ENCODE measurements around the gene SCN8A.

Gene SCN8A

GRCh38 chr12:51846271-51846691 is 255.2 kb downstream of the SCN8A start:
- no peaks in the 10 kb centered on the region for H3K36me3 ChIP-seq (ENCODE audit: insufficient read depth, low read length)
- peaks cover 30% of the 10 kb centered on the region for H3K4me1 ChIP-seq (ENCODE audit: insufficient read depth, low read length)
- H3K9me3 ChIP-seq (ENCODE audit: control insufficient read depth, insufficient read depth, low read length): no peaks in the 10 kb centered on the region
- H3K9ac ChIP-seq (ENCODE audit: low read depth, low read length): peak overlapping the region; percentile 66; the same call in 1 of the 2 replicates

GRCh38 chr12:51846911-51847642 is 256.0 kb downstream of the SCN8A start:
- peaks cover 23% of the 10 kb centered on the region for H3K4me1 ChIP-seq (ENCODE audit: insufficient read depth, low read length)
- peak overlapping the region; percentile 66; the same call in 1 of the 2 replicates for H3K9ac ChIP-seq (ENCODE audit: low read depth, low read length)
- no peaks in the 10 kb centered on the region for H3K36me3 ChIP-seq (ENCODE audit: insufficient read depth, low read length)
- H3K9me3 ChIP-seq (ENCODE audit: control insufficient read depth, insufficient read depth, low read length): no peaks in the 10 kb centered on the region

DNA sequence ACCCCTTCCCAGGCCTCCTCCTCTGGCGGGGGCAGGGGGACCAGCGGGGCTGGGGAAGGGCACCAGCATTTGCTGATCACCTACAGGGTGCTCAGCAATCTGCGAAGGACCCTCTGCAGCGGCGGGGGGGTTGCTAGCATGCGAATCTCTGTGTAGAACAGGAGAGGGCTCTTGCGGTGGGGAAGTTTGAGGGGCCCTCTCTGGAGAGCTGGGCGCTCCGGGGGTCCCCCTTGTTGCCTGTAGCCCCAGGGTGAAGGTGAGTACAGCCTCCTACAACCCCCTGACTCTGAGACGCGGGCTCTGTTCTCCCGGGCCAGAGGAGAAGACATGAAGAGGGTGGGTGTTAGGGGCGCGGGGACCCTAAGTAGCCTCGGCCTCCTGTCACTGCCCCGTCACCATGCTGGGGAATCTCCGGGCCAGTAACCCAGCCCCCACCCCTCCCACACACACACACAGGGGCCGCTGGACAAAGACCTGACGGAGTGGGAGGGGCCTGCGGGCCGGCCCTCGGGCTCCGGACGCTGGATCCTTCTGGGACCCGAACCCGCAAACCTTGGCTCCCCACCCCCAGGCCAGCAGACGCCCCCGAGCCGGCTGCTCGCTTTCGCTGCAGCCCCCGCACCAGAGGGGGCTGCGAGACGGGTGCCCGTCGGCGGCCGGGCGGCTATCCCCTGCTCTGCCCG is 256.8 kb downstream of the SCN8A start:
- no peaks in the 10 kb centered on the region for H3K9me3 ChIP-seq (ENCODE audit: control insufficient read depth, insufficient read depth, low read length)
- H3K9ac ChIP-seq (ENCODE audit: low read depth, low read length): peak overlapping the region; percentile 66; the same call in 1 of the 2 replicates
- no peaks in the 10 kb centered on the region for H3K36me3 ChIP-seq (ENCODE audit: insufficient read depth, low read length)
- peaks cover 21% of the 10 kb centered on the region for H3K4me1 ChIP-seq (ENCODE audit: insufficient read depth, low read length)

DNA sequence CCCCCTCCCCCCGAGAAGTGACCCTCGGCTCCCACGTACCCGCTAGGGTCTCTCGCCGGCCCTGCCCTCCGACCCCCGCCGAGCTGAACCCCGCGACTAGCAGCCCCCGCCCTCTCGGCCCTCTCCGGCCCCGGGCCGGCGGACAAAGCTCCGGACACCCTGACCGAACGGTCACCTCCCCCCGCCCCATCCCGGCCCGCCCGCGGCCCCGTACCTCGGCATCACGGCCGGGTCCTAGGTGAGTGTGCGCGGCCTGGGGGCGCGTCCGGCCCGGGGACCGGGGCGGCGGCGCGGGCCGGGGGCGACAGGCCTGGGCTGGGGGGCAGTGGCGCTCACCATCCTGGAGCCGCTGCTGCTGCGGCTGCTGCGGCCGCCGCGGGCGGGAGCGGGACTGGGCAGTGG is 257.3 kb downstream of the SCN8A start, which contains the start of gene FIGNL2:
TSS of gene FIGNL2 (minus strand) at position 393 of the 402 bp plus-strand sequence. CDS start 26,305 bp downstream, outside the sequence.
- peaks cover 21% of the 10 kb centered on the region for H3K4me1 ChIP-seq (ENCODE audit: insufficient read depth, low read length)
- H3K9me3 ChIP-seq (ENCODE audit: control insufficient read depth, insufficient read depth, low read length): no peaks in the 10 kb centered on the region
- H3K9ac ChIP-seq (ENCODE audit: low read depth, low read length): peak within 1 kb of the TSS; percentile 66
- H3K36me3 ChIP-seq (ENCODE audit: insufficient read depth, low read length): no peaks in the 10 kb centered on the region

- peaks cover 21% of the 10 kb centered on the region for H3K4me1 ChIP-seq (ENCODE audit: insufficient read depth, low read length)
- H3K9ac ChIP-seq (ENCODE audit: low read depth, low read length): peak overlapping the region; percentile 53
- no peaks in the 10 kb centered on the region for H3K36me3 ChIP-seq (ENCODE audit: insufficient read depth, low read length)
- no peaks in the 10 kb centered on the region for H3K9me3 ChIP-seq (ENCODE audit: control insufficient read depth, insufficient read depth, low read length)
Observed at GRCh38 chr12:51848841-51849735, 258.1 kb downstream of the SCN8A start.

GRCh38 chr12:51850081-51850964 is 259.3 kb downstream of the SCN8A start:
- no peaks in the 10 kb centered on the region for H3K36me3 ChIP-seq (ENCODE audit: insufficient read depth, low read length)
- H3K4me1 ChIP-seq (ENCODE audit: insufficient read depth, low read length): peaks cover 16% of the 10 kb centered on the region
- H3K9me3 ChIP-seq (ENCODE audit: control insufficient read depth, insufficient read depth, low read length): no peaks in the 10 kb centered on the region
- no peak overlapping the region for H3K9ac ChIP-seq (ENCODE audit: low read depth, low read length)

DNA sequence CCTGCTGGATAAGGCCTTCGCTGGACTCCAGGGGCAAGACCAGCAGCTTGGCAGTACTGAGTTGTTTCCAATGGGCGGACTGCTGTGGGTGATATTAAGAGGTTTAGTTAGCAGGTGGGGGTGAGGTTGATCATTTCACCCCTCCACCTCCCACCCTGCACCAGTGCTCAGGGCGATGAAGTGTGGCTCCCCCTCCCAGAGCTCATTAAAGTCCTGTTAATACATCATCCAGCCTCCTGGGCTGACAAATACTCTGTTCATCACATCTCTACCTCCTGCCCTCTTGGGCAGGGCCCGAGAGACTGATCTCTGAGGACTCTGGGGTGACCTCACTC is 259.9 kb downstream of the SCN8A start:
- H3K9ac ChIP-seq (ENCODE audit: low read depth, low read length): no peak overlapping the region
- peaks cover 12% of the 10 kb centered on the region for H3K4me1 ChIP-seq (ENCODE audit: insufficient read depth, low read length)
- H3K36me3 ChIP-seq (ENCODE audit: insufficient read depth, low read length): no peaks in the 10 kb centered on the region
- H3K9me3 ChIP-seq (ENCODE audit: control insufficient read depth, insufficient read depth, low read length): no peaks in the 10 kb centered on the region

DNA sequence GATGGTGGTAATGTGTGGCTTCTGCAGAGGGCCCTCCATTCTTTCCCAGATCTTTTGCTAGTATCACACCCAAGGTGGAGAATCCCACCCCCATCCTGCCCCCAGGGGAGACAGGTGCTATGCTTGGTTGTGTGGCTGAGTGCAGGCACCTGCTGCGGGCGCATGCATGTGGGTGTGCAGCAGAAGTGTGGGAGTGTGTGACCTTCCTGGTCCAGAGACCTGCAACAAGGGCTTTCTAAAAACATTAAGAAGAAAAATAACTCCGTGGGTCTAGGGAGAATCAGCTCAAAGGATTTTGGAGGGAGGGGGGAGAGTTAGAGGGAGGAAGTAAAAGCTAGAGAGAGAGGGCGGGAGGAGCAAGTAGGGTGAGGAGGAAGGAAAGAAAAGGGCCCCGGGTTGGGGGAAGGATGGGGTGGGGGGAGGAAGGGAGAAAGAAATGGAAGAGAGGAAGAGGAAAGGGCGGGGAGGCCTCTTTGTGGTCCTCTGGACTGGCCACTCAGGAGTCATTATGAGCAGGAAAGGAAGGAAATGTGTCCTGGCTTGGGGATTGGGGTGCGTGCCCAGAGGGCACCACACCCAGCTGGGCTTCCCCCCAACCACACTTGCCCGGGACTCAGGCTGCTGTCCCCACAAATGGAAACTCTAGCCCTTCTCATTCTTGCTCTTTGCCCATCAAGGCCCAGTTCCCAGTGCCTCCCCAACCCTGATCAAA is 260.5 kb downstream of the SCN8A start:
- H3K9ac ChIP-seq (ENCODE audit: low read depth, low read length): no peak overlapping the region
- H3K4me1 ChIP-seq (ENCODE audit: insufficient read depth, low read length): peaks cover 5% of the 10 kb centered on the region
- H3K9me3 ChIP-seq (ENCODE audit: control insufficient read depth, insufficient read depth, low read length): no peaks in the 10 kb centered on the region
- no peaks in the 10 kb centered on the region for H3K36me3 ChIP-seq (ENCODE audit: insufficient read depth, low read length)

DNA sequence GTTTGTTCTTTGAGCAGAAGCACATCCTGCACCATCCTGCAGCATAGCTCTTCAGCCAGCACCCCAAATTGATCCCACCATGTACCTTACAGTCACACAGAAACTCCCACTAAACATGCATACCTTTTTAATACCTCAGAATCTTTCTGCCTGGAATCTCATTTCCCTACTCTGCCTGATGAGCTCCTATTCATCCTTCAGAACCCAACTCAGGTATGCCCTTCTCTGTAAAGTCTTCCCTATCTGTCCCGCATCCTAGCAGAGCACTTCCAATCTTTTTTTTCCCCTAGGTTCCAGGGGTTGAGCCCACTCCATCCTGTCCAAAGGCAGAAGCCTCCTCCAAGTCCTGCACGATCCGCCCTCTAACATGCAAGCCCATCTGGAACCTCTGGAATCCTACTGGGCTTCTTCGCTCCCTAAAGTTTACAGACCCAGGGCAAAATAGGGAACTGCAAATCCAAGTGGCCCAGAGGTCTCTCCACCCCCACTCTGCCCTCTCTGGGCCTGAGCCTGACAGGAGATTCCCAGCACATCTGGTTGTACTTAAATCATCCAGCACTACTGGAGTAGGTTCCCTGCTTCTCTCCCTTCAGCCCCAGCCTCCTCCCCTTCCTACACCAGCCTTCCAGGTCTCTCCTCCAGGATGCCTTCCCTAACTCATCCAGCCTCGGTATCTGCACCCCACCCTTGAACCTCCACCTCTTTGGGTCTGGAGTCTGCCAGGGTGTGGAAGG is 261.5 kb downstream of the SCN8A start:
- Histone ChIP-seq H3K9ac (ENCODE audit: low read depth, low read length) (no peak overlapping the region), H3K4me1 (ENCODE audit: insufficient read depth, low read length) (peaks cover 4% of the 10 kb centered on the region; the same call in 1 of the 2 replicates), H3K9me3 (ENCODE audit: control insufficient read depth, insufficient read depth, low read length) (no peaks in the 10 kb centered on the region), H3K36me3 (ENCODE audit: insufficient read depth, low read length) (no peaks in the 10 kb centered on the region)

GRCh38 chr12:51855586-51856428 is 264.8 kb downstream of the SCN8A start:
- H3K4me1 ChIP-seq (ENCODE audit: insufficient read depth, low read length): no peaks in the 10 kb centered on the region
- H3K9me3 ChIP-seq (ENCODE audit: control insufficient read depth, insufficient read depth, low read length): no peaks in the 10 kb centered on the region
- H3K36me3 ChIP-seq (ENCODE audit: insufficient read depth, low read length): no peaks in the 10 kb centered on the region
- H3K9ac ChIP-seq (ENCODE audit: low read depth, low read length): peak overlapping the region; percentile 32

DNA sequence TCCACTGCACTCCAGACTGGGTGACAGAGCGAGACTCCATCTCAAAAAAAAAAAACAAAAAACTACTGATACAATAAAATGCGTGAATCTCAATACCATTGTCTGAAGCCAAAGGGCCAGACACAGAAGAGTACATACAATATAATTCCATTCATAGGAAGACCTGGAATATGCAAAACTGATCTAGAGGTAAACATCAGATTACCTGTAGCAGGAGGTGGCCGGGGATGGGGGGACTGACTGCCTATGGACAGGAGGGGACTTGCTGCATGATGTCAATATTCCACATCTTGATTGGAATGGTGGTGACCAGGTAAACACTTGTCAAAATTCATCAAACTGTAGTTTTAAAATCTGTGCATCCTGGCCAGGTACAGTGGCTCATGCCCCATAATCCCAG is 270.0 kb downstream of the SCN8A start:
- no peaks in the 10 kb centered on the region for H3K9me3 ChIP-seq (ENCODE audit: control insufficient read depth, insufficient read depth, low read length)
- no peaks in the 10 kb centered on the region for H3K36me3 ChIP-seq (ENCODE audit: insufficient read depth, low read length)
- peaks cover 11% of the 10 kb centered on the region for H3K4me1 ChIP-seq (ENCODE audit: insufficient read depth, low read length)
- no peak overlapping the region for H3K9ac ChIP-seq (ENCODE audit: low read depth, low read length)

Measured in ES-I3 (cell line).